ENCODE data around the gene CPPED1. TPM values are rescaled to one million over a fixed set of nuclear protein-coding genes. Genes with fewer than 3 reads are reported as not detected.

CPPED1 gene
- total and polyA plus RNA-seq, 10 of the 15 experiments (the other 5 are each of a cell fraction or from before 2014, with no cell fraction given), result 7.1 to 39.0 (median 16.0) TPM

GRCh38 chr16:12737563-12737962, 66.1 kb downstream of the CPPED1 start:
- ChIA-PET RAD21 (ENCODE audit: unreplicated experiment) (no interaction called here), POLR2A (no interaction called here), SMC1A (ENCODE audit: uncharacterized antibody, unreplicated experiment) (no interaction called here), CTCF (no interaction called here)
- Histone ChIP-seq H3K27ac (ENCODE audit: control insufficient read depth, insufficient read depth) (no peak overlapping the region), H4K20me1 (ENCODE audit: control insufficient read depth, insufficient read depth) (no peaks in the 10 kb centered on the region), H3K27me3 (replicated peaks in 1 of 2; ENCODE audit: control insufficient read depth in 2 of 2, insufficient read depth in 2 of 2, low read length in 1 of 2) (no peaks in the 10 kb centered on the region), H2AFZ (ENCODE audit: control insufficient read depth, low read depth, low read length) (no peak overlapping the region), H3K4me3 (no peak overlapping the region), H3K36me3 (ENCODE audit: control insufficient read depth in 2 of 2, insufficient read depth in 2 of 2, low read length in 1 of 2) (peaks cover 0 to 2% of the 10 kb centered on the region in 2 experiments; a peak in 2 of 4 replicates), H3K4me2 (ENCODE audit: control insufficient read depth, insufficient read depth) (no peak overlapping the region), H3K9ac (ENCODE audit: control insufficient read depth, insufficient read depth, low read length) (no peak overlapping the region), H3K79me2 (ENCODE audit: control insufficient read depth, insufficient read depth, low read length) (no peaks in the 10 kb centered on the region), H3K4me1 (ENCODE audit: control insufficient read depth, insufficient read depth, low read length) (no peaks in the 10 kb centered on the region), H3K9me3 (replicated peaks; ENCODE audit: control insufficient read depth, insufficient read depth, low read length) (peaks cover 5% of the 10 kb centered on the region; the same call in 2 of the 3 replicates)
- intact Hi-C loops (cut with micrococcal nuclease; ENCODE audit: unreplicated experiment) (no loop called here), in situ Hi-C loops (cut with MboI) (no loop called here)
- DNase-seq (ENCODE audit: low read depth, low spot score) (no peak), ATAC-seq (no peak), FAIRE-seq (no peak)
- WGBS (ENCODE audit: insufficient coverage, insufficient replicate concordance, low lambda C conversion rate, missing lambda C conversion rate), result 77% methylated on average over 6 of the region's 6 CpGs
- TF ChIP-seq IRF3 (IDR thresholded peaks at IDR 0.05) (no peak), ATF3 (IDR thresholded peaks at IDR 0.05; ENCODE audit: borderline replicate concordance, extremely low read depth, low read depth, low read length) (no peak), ZNF207 (IDR thresholded peaks at IDR 0.05; ENCODE audit: borderline replicate concordance) (no peak), MXI1 (IDR thresholded peaks at IDR 0.05; ENCODE audit: low read depth, low read length) (no peak), SMAD1 (IDR thresholded peaks at IDR 0.05; ENCODE audit: low read depth, partially characterized antibody) (no peak), RBBP5 (conservative IDR thresholded peaks at IDR 0.05) (no peak), STAT3 (IDR thresholded peaks at IDR 0.05; ENCODE audit: low read depth, low read length) (no peak), IKZF2 (IDR thresholded peaks at IDR 0.05) (no peak), HDAC2 (IDR thresholded peaks at IDR 0.05) (no peak), NKRF (conservative IDR thresholded peaks at IDR 0.05) (no peak), KAT2A (conservative IDR thresholded peaks at IDR 0.05; ENCODE audit: control insufficient read depth, low read depth, low read length) (no peak), BRCA1 (IDR thresholded peaks at IDR 0.05; ENCODE audit: low read depth, low read length) (no peak)
- no TSS peak for BruUV-seq (replicated peaks)
